ENCODE measurements around the gene NR1H3.

NR1H3 gene

DNA sequence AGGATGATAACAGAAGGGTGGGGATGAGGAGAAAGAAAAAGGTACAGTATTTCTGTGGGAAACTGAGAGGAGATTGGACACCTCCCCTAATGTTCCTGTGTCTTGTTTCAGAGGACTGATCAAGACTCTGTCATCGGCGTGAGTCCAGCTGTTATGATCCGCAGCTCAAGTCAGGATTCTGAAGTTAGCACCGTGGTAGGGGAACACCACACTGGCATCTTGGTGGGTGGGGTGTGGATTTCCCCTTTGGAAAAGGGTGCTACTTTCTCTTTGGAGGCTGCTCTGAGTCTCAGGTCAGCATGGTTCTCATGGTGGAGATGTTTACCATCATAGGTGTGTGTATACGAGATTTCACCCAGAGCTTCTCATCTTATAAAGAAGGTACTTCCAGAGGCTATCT, 37.6 kb downstream of the NR1H3 start:
- Histone ChIP-seq H2BK120ac (ENCODE audit: insufficient read depth, low read length, poor library complexity) (no peak overlapping the region), H3K79me2 (ENCODE audit: control insufficient read depth, insufficient read depth, low read length, poor library complexity) (no peaks in the 10 kb centered on the region), H3K79me1 (ENCODE audit: low read length) (no peaks in the 10 kb centered on the region), H2AK5ac (ENCODE audit: low read length) (no peak overlapping the region), H3K27ac (ENCODE audit: low read depth, low read length) (no peak overlapping the region), H3K9ac (ENCODE audit: low read length) (no peak overlapping the region), H3K23ac (ENCODE audit: low read length) (no peak overlapping the region), H2BK12ac (ENCODE audit: low read length) (no peak overlapping the region), H4K12ac (ENCODE audit: low read depth, low read length) (no peak overlapping the region), H4K91ac (ENCODE audit: low read depth, low read length) (no peak overlapping the region), H3K4me1 (ENCODE audit: control insufficient read depth in 1 of 2, insufficient read depth in 2 of 2, low read length in 2 of 2) (no peaks in the 10 kb centered on the region), H2BK5ac (ENCODE audit: low read depth, low read length, poor library complexity) (no peak overlapping the region), H3K4me2 (ENCODE audit: low read length) (no peak overlapping the region), H3K4me3 (ENCODE audit: low read depth, low read length) (no peak overlapping the region), H3K14ac (ENCODE audit: low read length) (no peak overlapping the region), H3K4ac (ENCODE audit: low read depth, low read length) (no peak overlapping the region), H3K27me3 (ENCODE audit: insufficient read depth, low read length) (no peaks in the 10 kb centered on the region), H3K36me3 (ENCODE audit: control insufficient read depth in 1 of 2, insufficient read depth in 2 of 2, low read length in 2 of 2) (peaks cover 25 to 38% of the 10 kb centered on the region in 2 experiments), H3K18ac (ENCODE audit: low read length) (no peak overlapping the region), H2AFZ (ENCODE audit: insufficient read depth, low read length, poor library complexity) (no peak overlapping the region), H3K9me3 (ENCODE audit: insufficient read depth, low read depth, low read length) (no peaks in the 10 kb centered on the region), H4K8ac (ENCODE audit: low read depth, low read length) (no peak overlapping the region)
- no peak for DNase-seq
- no CpG with 5 or more reads among the region's 5 CpGs for WGBS (ENCODE audit: extremely low coverage, insufficient coverage, insufficient read length)

DNA sequence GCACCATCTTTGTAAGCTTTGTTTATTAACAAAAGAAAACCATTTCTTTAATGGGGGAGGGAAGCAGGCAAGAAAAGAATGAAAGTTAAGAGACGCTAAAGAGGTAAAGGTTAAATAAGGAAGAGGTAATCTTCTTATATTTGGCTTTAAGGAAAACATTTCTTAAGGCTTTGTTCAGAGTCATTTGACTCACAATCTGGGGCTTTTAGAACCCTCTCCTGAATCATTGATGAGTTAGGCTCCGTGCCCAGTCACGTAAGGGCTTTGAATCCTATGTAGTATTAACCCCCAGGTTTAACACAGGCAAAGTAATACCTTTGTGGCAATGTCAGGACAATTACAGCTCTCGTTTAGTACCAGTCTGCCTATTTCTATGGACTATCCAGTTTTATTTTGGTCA, 38.2 kb downstream of the NR1H3 start:
- no peak overlapping the region for H3K4ac ChIP-seq (ENCODE audit: low read depth, low read length)
- no peak overlapping the region for H3K27ac ChIP-seq (ENCODE audit: low read depth, low read length)
- no peak overlapping the region for H3K9ac ChIP-seq (ENCODE audit: low read length)
- no peak overlapping the region for H3K14ac ChIP-seq (ENCODE audit: low read length)
- H4K12ac ChIP-seq (ENCODE audit: low read depth, low read length) = no peak overlapping the region
- DNase-seq = no peak
- H3K4me1 ChIP-seq (ENCODE audit: control insufficient read depth in 1 of 2, insufficient read depth in 2 of 2, low read length in 2 of 2) = no peaks in the 10 kb centered on the region
- H3K79me2 ChIP-seq (ENCODE audit: control insufficient read depth, insufficient read depth, low read length, poor library complexity) = no peaks in the 10 kb centered on the region
- no peaks in the 10 kb centered on the region for H3K27me3 ChIP-seq (ENCODE audit: insufficient read depth, low read length)
- no CpG with 5 or more reads among the region's 4 CpGs for WGBS (ENCODE audit: extremely low coverage, insufficient coverage, insufficient read length)
- H3K23ac ChIP-seq (ENCODE audit: low read length) = no peak overlapping the region
- no peak overlapping the region for H2AFZ ChIP-seq (ENCODE audit: insufficient read depth, low read length, poor library complexity)
- peaks cover 25 to 32% of the 10 kb centered on the region in 2 experiments for H3K36me3 ChIP-seq (ENCODE audit: control insufficient read depth in 1 of 2, insufficient read depth in 2 of 2, low read length in 2 of 2)
- H2AK5ac ChIP-seq (ENCODE audit: low read length) = no peak overlapping the region
- no peak overlapping the region for H4K8ac ChIP-seq (ENCODE audit: low read depth, low read length)
- H3K9me3 ChIP-seq (ENCODE audit: insufficient read depth, low read depth, low read length) = no peaks in the 10 kb centered on the region
- H2BK12ac ChIP-seq (ENCODE audit: low read length) = no peak overlapping the region
- no peaks in the 10 kb centered on the region for H3K79me1 ChIP-seq (ENCODE audit: low read length)
- H3K4me2 ChIP-seq (ENCODE audit: low read length) = no peak overlapping the region
- H2BK5ac ChIP-seq (ENCODE audit: low read depth, low read length, poor library complexity) = no peak overlapping the region
- H2BK120ac ChIP-seq (ENCODE audit: insufficient read depth, low read length, poor library complexity) = no peak overlapping the region
- no peak overlapping the region for H3K4me3 ChIP-seq (ENCODE audit: low read depth, low read length)
- H4K91ac ChIP-seq (ENCODE audit: low read depth, low read length) = no peak overlapping the region
- no peak overlapping the region for H3K18ac ChIP-seq (ENCODE audit: low read length)

DNA sequence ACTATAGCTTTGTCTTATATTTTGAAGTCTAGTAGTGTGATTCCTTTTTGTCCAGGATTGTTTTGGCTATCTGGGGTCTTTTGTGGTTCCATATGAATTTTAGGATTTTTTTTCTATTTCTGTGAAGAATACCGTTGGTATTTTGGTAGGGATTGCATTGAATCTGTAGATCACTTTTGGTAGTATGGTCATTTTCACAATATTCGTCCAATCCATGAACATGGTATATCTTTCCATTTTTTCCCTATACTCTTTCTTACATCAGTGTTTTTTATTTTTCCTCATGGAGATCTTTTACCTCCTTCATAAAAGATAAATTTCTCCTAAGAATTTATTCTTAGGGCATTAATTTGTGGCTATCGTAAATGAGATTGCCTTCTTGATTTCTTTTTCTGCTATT, 41.3 kb downstream of the NR1H3 start:
- Histone ChIP-seq H3K79me2 (ENCODE audit: control insufficient read depth, insufficient read depth, low read length, poor library complexity) (no peaks in the 10 kb centered on the region), H2BK12ac (ENCODE audit: low read length) (no peak overlapping the region), H4K91ac (ENCODE audit: low read depth, low read length) (no peak overlapping the region), H3K4me1 (ENCODE audit: control insufficient read depth in 1 of 2, insufficient read depth in 2 of 2, low read length in 2 of 2) (no peaks in the 10 kb centered on the region), H2BK5ac (ENCODE audit: low read depth, low read length, poor library complexity) (no peak overlapping the region), H3K4ac (ENCODE audit: low read depth, low read length) (no peak overlapping the region), H3K14ac (ENCODE audit: low read length) (no peak overlapping the region), H2AFZ (ENCODE audit: insufficient read depth, low read length, poor library complexity) (no peak overlapping the region), H3K9ac (ENCODE audit: low read length) (no peak overlapping the region), H2AK5ac (ENCODE audit: low read length) (no peak overlapping the region), H3K23ac (ENCODE audit: low read length) (no peak overlapping the region), H3K27ac (ENCODE audit: low read depth, low read length) (no peak overlapping the region), H3K4me2 (ENCODE audit: low read length) (no peak overlapping the region), H4K8ac (ENCODE audit: low read depth, low read length) (no peak overlapping the region), H2BK120ac (ENCODE audit: insufficient read depth, low read length, poor library complexity) (no peak overlapping the region), H3K27me3 (ENCODE audit: insufficient read depth, low read length) (no peaks in the 10 kb centered on the region), H3K36me3 (ENCODE audit: control insufficient read depth in 1 of 2, insufficient read depth in 2 of 2, low read length in 2 of 2) (peaks cover 10 to 26% of the 10 kb centered on the region in 2 experiments), H3K4me3 (ENCODE audit: low read depth, low read length) (no peak overlapping the region), H3K18ac (ENCODE audit: low read length) (no peak overlapping the region), H4K12ac (ENCODE audit: low read depth, low read length) (no peak overlapping the region), H3K9me3 (ENCODE audit: insufficient read depth, low read depth, low read length) (no peaks in the 10 kb centered on the region), H3K79me1 (ENCODE audit: low read length) (no peaks in the 10 kb centered on the region)
- no peak for DNase-seq
- WGBS (ENCODE audit: extremely low coverage, insufficient coverage, insufficient read length) = no CpG with 5 or more reads among the region's 3 CpGs

DNA sequence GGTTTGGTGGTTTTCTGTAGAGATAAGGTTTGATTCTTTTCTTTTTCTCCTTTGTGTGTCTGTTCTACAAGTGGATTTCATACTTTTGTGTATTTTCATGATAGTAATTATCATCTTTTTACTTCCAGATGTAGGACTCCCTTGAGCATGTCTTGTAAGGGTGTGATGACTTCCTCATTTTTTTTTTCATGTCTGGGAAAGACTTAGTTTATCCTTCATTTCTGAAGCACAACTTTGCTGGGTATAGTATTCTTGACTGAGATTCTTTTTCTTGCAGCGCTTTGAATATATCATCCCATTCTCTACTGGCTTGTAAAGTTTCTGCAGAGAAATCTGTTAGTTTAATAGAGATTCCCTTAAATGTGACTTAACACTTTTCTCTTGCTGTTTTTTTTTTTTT, 45.1 kb downstream of the NR1H3 start:
- Histone ChIP-seq H2BK5ac (ENCODE audit: low read depth, low read length, poor library complexity) (no peak overlapping the region), H3K18ac (ENCODE audit: low read length) (no peak overlapping the region), H2AK5ac (ENCODE audit: low read length) (no peak overlapping the region), H3K4ac (ENCODE audit: low read depth, low read length) (no peak overlapping the region), H3K4me3 (ENCODE audit: low read depth, low read length) (no peak overlapping the region), H3K79me1 (ENCODE audit: low read length) (no peaks in the 10 kb centered on the region), H3K27ac (ENCODE audit: low read depth, low read length) (no peak overlapping the region), H3K79me2 (ENCODE audit: control insufficient read depth, insufficient read depth, low read length, poor library complexity) (no peaks in the 10 kb centered on the region), H3K36me3 (ENCODE audit: control insufficient read depth in 1 of 2, insufficient read depth in 2 of 2, low read length in 2 of 2) (peaks cover 14 to 29% of the 10 kb centered on the region in 2 experiments), H3K23ac (ENCODE audit: low read length) (no peak overlapping the region), H3K4me2 (ENCODE audit: low read length) (no peak overlapping the region), H4K12ac (ENCODE audit: low read depth, low read length) (no peak overlapping the region), H4K8ac (ENCODE audit: low read depth, low read length) (no peak overlapping the region), H3K4me1 (ENCODE audit: control insufficient read depth in 1 of 2, insufficient read depth in 2 of 2, low read length in 2 of 2) (no peaks in the 10 kb centered on the region), H3K9me3 (ENCODE audit: insufficient read depth, low read depth, low read length) (no peaks in the 10 kb centered on the region), H2AFZ (ENCODE audit: insufficient read depth, low read length, poor library complexity) (no peak overlapping the region), H2BK120ac (ENCODE audit: insufficient read depth, low read length, poor library complexity) (no peak overlapping the region), H2BK12ac (ENCODE audit: low read length) (no peak overlapping the region), H4K91ac (ENCODE audit: low read depth, low read length) (no peak overlapping the region), H3K9ac (ENCODE audit: low read length) (no peak overlapping the region), H3K27me3 (ENCODE audit: insufficient read depth, low read length) (no peaks in the 10 kb centered on the region), H3K14ac (ENCODE audit: low read length) (no peak overlapping the region)
- WGBS (ENCODE audit: extremely low coverage, insufficient coverage, insufficient read length) = no CpG with 5 or more reads among the region's 1 CpG
- no peak for DNase-seq

Data from trophoblast cell (in vitro differentiated cells and primary cell).